HEK293 (cell line): ENCODE results near the gene TCERG1.

Experiments
- GLI4 ChIP-seq: fragments of 450-650 bp; formaldehyde crosslinking; IDR thresholded peaks from 2 replicates; pipeline ENCODE4 v1.5.1; 2016; ENCODE audit warnings: missing biosample characterization, missing genetic modification characterization
- GLIS2 ChIP-seq: fragments of 450-650 bp; formaldehyde crosslinking; IDR thresholded peaks from 2 replicates; pipeline ENCODE4 v1.5.1; 2016; ENCODE audit warnings: missing biosample characterization, missing genetic modification characterization
- HOXD13 ChIP-seq: sonication (generic); formaldehyde crosslinking; IDR thresholded peaks from 2 replicates; pipeline ENCODE4 v1.8.0; 2022; ENCODE audit warnings: missing genetic modification reagents, borderline replicate concordance
- KLF16 ChIP-seq: fragments of 450-650 bp; formaldehyde crosslinking; IDR thresholded peaks from 2 replicates; pipeline ENCODE4 v1.5.1; 2017; ENCODE audit warnings: missing biosample characterization, missing genetic modification characterization
- KLF17 ChIP-seq: fragments of 450-650 bp; formaldehyde crosslinking; IDR thresholded peaks from 2 replicates; pipeline ENCODE4 v1.5.1; 2016; ENCODE audit warnings: missing biosample characterization, missing genetic modification characterization
- MEIS1 ChIP-seq: sonication (generic); formaldehyde crosslinking; IDR thresholded peaks from 2 replicates; pipeline ENCODE4 v1.8.1; 2022; ENCODE audit warnings: missing genetic modification reagents, mild to moderate bottlenecking, borderline replicate concordance
- SCRT2 ChIP-seq: fragments of 450-650 bp; formaldehyde crosslinking; IDR thresholded peaks from 2 replicates; pipeline ENCODE4 v1.5.1; 2016; ENCODE audit warnings: missing biosample characterization, missing genetic modification characterization
- ZBTB11 ChIP-seq: fragments of 450-650 bp; formaldehyde crosslinking; conservative IDR thresholded peaks from 2 replicates; pipeline ENCODE4 v1.5.1; 2016; ENCODE audit warnings: low read depth, missing biosample characterization, missing genetic modification characterization
- ZFHX2 ChIP-seq: fragments of 450-650 bp; formaldehyde crosslinking; conservative IDR thresholded peaks from 2 replicates; pipeline ENCODE4 v1.5.1; 2016; ENCODE audit warnings: missing biosample characterization, missing genetic modification characterization
- ZFP69B ChIP-seq: fragments of 450-650 bp; formaldehyde crosslinking; IDR thresholded peaks from 2 replicates; pipeline ENCODE4 v1.5.1; 2016; ENCODE audit warnings: missing biosample characterization, missing genetic modification characterization
- ZNF121 ChIP-seq: fragments of 450-650 bp; formaldehyde crosslinking; IDR thresholded peaks from 2 replicates; pipeline ENCODE4 v1.5.1; 2016; ENCODE audit warnings: missing biosample characterization, missing genetic modification characterization
- ZNF2 ChIP-seq: fragments of 450-650 bp; formaldehyde crosslinking; IDR thresholded peaks from 2 replicates; pipeline ENCODE4 v1.5.1; 2016; ENCODE audit warnings: missing biosample characterization, missing genetic modification characterization
- ZNF248 ChIP-seq: fragments of 450-650 bp; formaldehyde crosslinking; IDR thresholded peaks from 2 replicates; pipeline ENCODE4 v1.5.1; 2017; ENCODE audit warnings: missing biosample characterization, missing genetic modification characterization
- ZNF302 ChIP-seq: fragments of 450-650 bp; formaldehyde crosslinking; IDR thresholded peaks from 2 replicates; pipeline ENCODE4 v1.5.1; 2016; ENCODE audit warnings: missing biosample characterization, missing genetic modification characterization, low read depth
- ZNF354C ChIP-seq: fragments of 450-650 bp; formaldehyde crosslinking; IDR thresholded peaks from 2 replicates; pipeline ENCODE4 v1.5.1; 2016; ENCODE audit warnings: missing biosample characterization, missing genetic modification characterization, low read depth, borderline replicate concordance
- ZNF426 ChIP-seq: fragments of 450-650 bp; formaldehyde crosslinking; IDR thresholded peaks from 2 replicates; pipeline ENCODE4 v1.5.1; 2017; ENCODE audit warnings: missing biosample characterization, missing genetic modification characterization, mild to moderate bottlenecking, inconsistent platforms, moderate library complexity
- ZNF555 ChIP-seq: fragments of 450-650 bp; formaldehyde crosslinking; conservative IDR thresholded peaks from 2 replicates; pipeline ENCODE4 v1.5.1; 2017; ENCODE audit warnings: missing biosample characterization, mild to moderate bottlenecking, missing genetic modification characterization, inconsistent platforms
- ZNF600 ChIP-seq: fragments of 450-650 bp; formaldehyde crosslinking; IDR thresholded peaks from 2 replicates; pipeline ENCODE4 v1.5.1; 2016; ENCODE audit warnings: missing biosample characterization, missing genetic modification characterization
- ZNF621 ChIP-seq: fragments of 450-650 bp; formaldehyde crosslinking; IDR thresholded peaks from 2 replicates; pipeline ENCODE4 v1.5.1; 2017; ENCODE audit warnings: missing biosample characterization, missing genetic modification characterization
- ZNF623 ChIP-seq: fragments of 450-650 bp; formaldehyde crosslinking; IDR thresholded peaks from 2 replicates; pipeline ENCODE4 v1.5.1; 2016; ENCODE audit warnings: missing biosample characterization, missing genetic modification characterization
- ZNF626 ChIP-seq: fragments of 450-650 bp; sonication (Bioruptor Pico); formaldehyde crosslinking; IDR thresholded peaks from 2 replicates; pipeline ENCODE4 v1.5.1; 2018; ENCODE audit warnings: missing biosample characterization, missing genetic modification characterization, inconsistent platforms
- ZNF629 ChIP-seq: fragments of 450-650 bp; formaldehyde crosslinking; IDR thresholded peaks from 2 replicates; pipeline ENCODE4 v1.5.1; 2017; ENCODE audit warnings: missing biosample characterization, missing genetic modification characterization
- ZNF791 ChIP-seq: fragments of 450-650 bp; formaldehyde crosslinking; IDR thresholded peaks from 2 replicates; pipeline ENCODE4 v1.5.1; 2016; ENCODE audit warnings: missing biosample characterization, missing genetic modification characterization
- TF ChIP-seq, protein P1 (sequence below): fragments of 450-650 bp; formaldehyde crosslinking; IDR thresholded peaks from 2 replicates; pipeline ENCODE4 v1.5.1; 2016; ENCODE audit warnings: missing biosample characterization, missing genetic modification characterization, borderline replicate concordance
- TF ChIP-seq, protein P2 (sequence below): sonication (generic); formaldehyde crosslinking; IDR thresholded peaks from 2 replicates; pipeline ENCODE4 v1.8.1; 2022; ENCODE audit warnings: mild to moderate bottlenecking, moderate library complexity, missing genetic modification reagents
- TF ChIP-seq, protein P3 (sequence below): fragments of 450-650 bp; IDR thresholded peaks from 2 replicates; pipeline ENCODE4 v1.5.1; 2018; ENCODE audit warnings: missing biosample characterization, missing genetic modification characterization
- TF ChIP-seq, protein P4 (sequence below): fragments of 450-650 bp; formaldehyde crosslinking; IDR thresholded peaks from 2 replicates; pipeline ENCODE4 v1.5.1; 2017; ENCODE audit warnings: missing biosample characterization, missing genetic modification characterization

TCERG1 gene

GRCh38 chr5:146446861-146447733 lies at the start of gene TCERG1 (continued):
- TF ChIP-seq, protein P1, sequence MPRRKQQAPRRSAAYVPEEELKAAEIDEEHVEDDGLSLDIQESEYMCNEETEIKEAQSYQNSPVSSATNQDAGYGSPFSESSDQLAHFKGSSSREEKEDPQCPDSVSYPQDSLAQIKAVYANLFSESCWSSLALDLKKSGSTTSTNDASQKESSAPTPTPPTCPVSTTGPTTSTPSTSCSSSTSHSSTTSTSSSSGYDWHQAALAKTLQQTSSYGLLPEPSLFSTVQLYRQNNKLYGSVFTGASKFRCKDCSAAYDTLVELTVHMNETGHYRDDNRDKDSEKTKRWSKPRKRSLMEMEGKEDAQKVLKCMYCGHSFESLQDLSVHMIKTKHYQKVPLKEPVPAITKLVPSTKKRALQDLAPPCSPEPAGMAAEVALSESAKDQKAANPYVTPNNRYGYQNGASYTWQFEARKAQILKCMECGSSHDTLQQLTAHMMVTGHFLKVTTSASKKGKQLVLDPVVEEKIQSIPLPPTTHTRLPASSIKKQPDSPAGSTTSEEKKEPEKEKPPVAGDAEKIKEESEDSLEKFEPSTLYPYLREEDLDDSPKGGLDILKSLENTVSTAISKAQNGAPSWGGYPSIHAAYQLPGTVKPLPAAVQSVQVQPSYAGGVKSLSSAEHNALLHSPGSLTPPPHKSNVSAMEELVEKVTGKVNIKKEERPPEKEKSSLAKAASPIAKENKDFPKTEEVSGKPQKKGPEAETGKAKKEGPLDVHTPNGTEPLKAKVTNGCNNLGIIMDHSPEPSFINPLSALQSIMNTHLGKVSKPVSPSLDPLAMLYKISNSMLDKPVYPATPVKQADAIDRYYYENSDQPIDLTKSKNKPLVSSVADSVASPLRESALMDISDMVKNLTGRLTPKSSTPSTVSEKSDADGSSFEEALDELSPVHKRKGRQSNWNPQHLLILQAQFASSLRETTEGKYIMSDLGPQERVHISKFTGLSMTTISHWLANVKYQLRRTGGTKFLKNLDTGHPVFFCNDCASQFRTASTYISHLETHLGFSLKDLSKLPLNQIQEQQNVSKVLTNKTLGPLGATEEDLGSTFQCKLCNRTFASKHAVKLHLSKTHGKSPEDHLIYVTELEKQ (tag by site-specific recombination) = no peak
- TF ChIP-seq, protein P2, sequence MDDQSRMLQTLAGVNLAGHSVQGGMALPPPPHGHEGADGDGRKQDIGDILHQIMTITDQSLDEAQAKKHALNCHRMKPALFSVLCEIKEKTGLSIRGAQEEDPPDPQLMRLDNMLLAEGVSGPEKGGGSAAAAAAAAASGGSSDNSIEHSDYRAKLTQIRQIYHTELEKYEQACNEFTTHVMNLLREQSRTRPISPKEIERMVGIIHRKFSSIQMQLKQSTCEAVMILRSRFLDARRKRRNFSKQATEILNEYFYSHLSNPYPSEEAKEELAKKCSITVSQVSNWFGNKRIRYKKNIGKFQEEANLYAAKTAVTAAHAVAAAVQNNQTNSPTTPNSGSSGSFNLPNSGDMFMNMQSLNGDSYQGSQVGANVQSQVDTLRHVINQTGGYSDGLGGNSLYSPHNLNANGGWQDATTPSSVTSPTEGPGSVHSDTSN (CRISPR knock-in tag) = peak; percentile 96
- TF ChIP-seq ZBTB11 (tag by site-specific recombination) (peak; percentile 67; the same call in 1 of the 2 replicates), KLF16 (no peak), ZNF623 (tag by site-specific recombination) (no peak), ZNF791 (tag by site-specific recombination) (no peak), GLI4 (tag by site-specific recombination) (peak; percentile 34; the same call in 1 of the 2 replicates), MEIS1 (CRISPR knock-in tag) (no peak), ZNF302 (tag by site-specific recombination) (no peak), ZFHX2 (tag by site-specific recombination) (peak; percentile 62), ZNF2 (peak; percentile 87; the same call in 1 of the 2 replicates), SCRT2 (tag by site-specific recombination) (no peak), HOXD13 (CRISPR knock-in tag) (peak; percentile 100), ZNF629 (tag by site-specific recombination) (no peak), ZNF426 (tag by site-specific recombination) (no peak), ZNF121 (tag by site-specific recombination) (no peak), ZNF555 (tag by site-specific recombination) (no peak), ZNF354C (no peak), ZNF600 (tag by site-specific recombination) (peak; percentile 55), GLIS2 (tag by site-specific recombination) (0 out of 2 replicates have a peak, but pooled peaks have one; percentile 11), KLF17 (tag by site-specific recombination) (0 out of 2 replicates have a peak, but pooled peaks have one; percentile 8), ZNF248 (no peak), ZNF621 (tag by site-specific recombination) (no peak), ZNF626 (tag by site-specific recombination) (no peak), ZFP69B (tag by site-specific recombination) (0 out of 2 replicates have a peak, but pooled peaks have one; percentile 18)
- TF ChIP-seq, protein P3, sequence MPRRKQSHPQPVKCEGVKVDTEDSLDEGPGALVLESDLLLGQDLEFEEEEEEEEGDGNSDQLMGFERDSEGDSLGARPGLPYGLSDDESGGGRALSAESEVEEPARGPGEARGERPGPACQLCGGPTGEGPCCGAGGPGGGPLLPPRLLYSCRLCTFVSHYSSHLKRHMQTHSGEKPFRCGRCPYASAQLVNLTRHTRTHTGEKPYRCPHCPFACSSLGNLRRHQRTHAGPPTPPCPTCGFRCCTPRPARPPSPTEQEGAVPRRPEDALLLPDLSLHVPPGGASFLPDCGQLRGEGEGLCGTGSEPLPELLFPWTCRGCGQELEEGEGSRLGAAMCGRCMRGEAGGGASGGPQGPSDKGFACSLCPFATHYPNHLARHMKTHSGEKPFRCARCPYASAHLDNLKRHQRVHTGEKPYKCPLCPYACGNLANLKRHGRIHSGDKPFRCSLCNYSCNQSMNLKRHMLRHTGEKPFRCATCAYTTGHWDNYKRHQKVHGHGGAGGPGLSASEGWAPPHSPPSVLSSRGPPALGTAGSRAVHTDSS (tag by site-specific recombination) = no peak; the same call in 1 of the 2 replicates
- TF ChIP-seq, protein P4, sequence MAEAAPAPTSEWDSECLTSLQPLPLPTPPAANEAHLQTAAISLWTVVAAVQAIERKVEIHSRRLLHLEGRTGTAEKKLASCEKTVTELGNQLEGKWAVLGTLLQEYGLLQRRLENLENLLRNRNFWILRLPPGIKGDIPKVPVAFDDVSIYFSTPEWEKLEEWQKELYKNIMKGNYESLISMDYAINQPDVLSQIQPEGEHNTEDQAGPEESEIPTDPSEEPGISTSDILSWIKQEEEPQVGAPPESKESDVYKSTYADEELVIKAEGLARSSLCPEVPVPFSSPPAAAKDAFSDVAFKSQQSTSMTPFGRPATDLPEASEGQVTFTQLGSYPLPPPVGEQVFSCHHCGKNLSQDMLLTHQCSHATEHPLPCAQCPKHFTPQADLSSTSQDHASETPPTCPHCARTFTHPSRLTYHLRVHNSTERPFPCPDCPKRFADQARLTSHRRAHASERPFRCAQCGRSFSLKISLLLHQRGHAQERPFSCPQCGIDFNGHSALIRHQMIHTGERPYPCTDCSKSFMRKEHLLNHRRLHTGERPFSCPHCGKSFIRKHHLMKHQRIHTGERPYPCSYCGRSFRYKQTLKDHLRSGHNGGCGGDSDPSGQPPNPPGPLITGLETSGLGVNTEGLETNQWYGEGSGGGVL (tag by site-specific recombination) = no peak
